HEK293T (cell line): ENCODE measurements around the gene PRPSAP1.
"Not testable (repeated sequence)": the region's sequence is repeated elsewhere in the genome, so short reads cannot be mapped to it uniquely, and the experiment has no call there.

Experiments
- CTCF ChIA-PET: fragments of 350-600 bp; formaldehyde crosslinking; extraction: SDS; loops from one replicate; lab custom pipeline; 2021; ENCODE audit warnings: antibody characterized with exemption, inconsistent platforms; lab: Yijun Ruan, JAX
- POLR2A ChIA-PET: fragments of 350-600 bp; formaldehyde crosslinking; extraction: SDS; loops from one replicate; lab custom pipeline; 2020; ENCODE audit warnings: antibody characterized with exemption, inconsistent platforms; lab: Yijun Ruan, JAX
- DNase-seq: peaks from one replicate; pipeline ENCODE4 v3.0.0; 2012; ENCODE audit warnings: mixed read lengths; ENCODE audit errors: extremely low spot score
- ARNT ChIP-seq: fragments of 450-650 bp; IDR thresholded peaks from 2 replicates; pipeline ENCODE4 v1.6.1; 2017; ENCODE audit warnings: mild to moderate bottlenecking
- BHLHE40 ChIP-seq: fragments of 450-650 bp; IDR thresholded peaks from 2 replicates; pipeline ENCODE4 v1.6.1; 2016; ENCODE audit warnings: mild to moderate bottlenecking, moderate library complexity, borderline replicate concordance
- CTBP1 ChIP-seq: fragments of 450-650 bp; IDR thresholded peaks from 2 replicates; pipeline ENCODE4 v1.6.1; 2016; ENCODE audit warnings: borderline replicate concordance
- ELF4 ChIP-seq: fragments of 450-650 bp; IDR thresholded peaks from 2 replicates; pipeline ENCODE4 v1.6.1; 2017; ENCODE audit warnings: antibody characterized with exemption
- FOXA1 ChIP-seq: fragments of 450-650 bp; IDR thresholded peaks from 2 replicates; pipeline ENCODE4 v1.6.1; 2016; ENCODE audit warnings: mild to moderate bottlenecking
- FOXK2 ChIP-seq: fragments of 450-650 bp; IDR thresholded peaks from 2 replicates; pipeline ENCODE4 v1.6.1; 2016; ENCODE audit warnings: mild to moderate bottlenecking
- FOXM1 ChIP-seq: fragments of 450-650 bp; IDR thresholded peaks from 2 replicates; pipeline ENCODE4 v1.6.1; 2017; ENCODE audit warnings: mild to moderate bottlenecking, borderline replicate concordance
- HDGF ChIP-seq: fragments of 450-650 bp; IDR thresholded peaks from 2 replicates; pipeline ENCODE4 v1.6.1; 2017; ENCODE audit warnings: antibody characterized with exemption, borderline replicate concordance
- L3MBTL2 ChIP-seq: fragments of 450-650 bp; conservative IDR thresholded peaks from 2 replicates; pipeline ENCODE4 v1.6.1; 2016; ENCODE audit warnings: mild to moderate bottlenecking
- LEF1 ChIP-seq: fragments of 450-650 bp; IDR thresholded peaks from 2 replicates; pipeline ENCODE4 v1.6.1; 2017; ENCODE audit warnings: mild to moderate bottlenecking, borderline replicate concordance
- NFRKB ChIP-seq: fragments of 450-650 bp; IDR thresholded peaks from 2 replicates; pipeline ENCODE4 v1.6.1; 2016; ENCODE audit warnings: mild to moderate bottlenecking, moderate library complexity
- PKNOX1 ChIP-seq: fragments of 450-650 bp; IDR thresholded peaks from 2 replicates; pipeline ENCODE4 v1.6.1; 2016
- SP1 ChIP-seq: fragments of 450-650 bp; IDR thresholded peaks from 2 replicates; pipeline ENCODE4 v1.6.1; 2017
- SUZ12 ChIP-seq: fragments of 450-650 bp; IDR thresholded peaks from 2 replicates; pipeline ENCODE4 v1.6.1; 2016; ENCODE audit warnings: mild to moderate bottlenecking
- TARDBP ChIP-seq: fragments of 450-650 bp; IDR thresholded peaks from 2 replicates; pipeline ENCODE4 v1.6.1; 2016
- ZNF384 ChIP-seq: fragments of 450-650 bp; IDR thresholded peaks from 2 replicates; pipeline ENCODE4 v1.6.1; 2016

Gene PRPSAP1

GRCh38 chr17:76354747-76355310 is 1.1 kb upstream of the PRPSAP1 start:
- no peak for DNase-seq
- POLR2A ChIA-PET = interaction anchor here (1.0 to 4.1 kb wide), 6 partner anchors 9 to 43 kb away, joined by 3 to 58 read pairs (median 14); partner anchors contain the start of gene SPHK1
- CTCF ChIA-PET = no interaction called here
- TF ChIP-seq BHLHE40 (no peak), ZNF384 (peak; percentile 65; the same call in 1 of the 2 replicates)

GRCh38 chr17:76354317-76354729 is 607 bp upstream of the PRPSAP1 start:
- DNase-seq = no peak
- ChIA-PET CTCF (interaction anchor here (0.5 to 2.7 kb wide), 4 partner anchors 11 to 385 kb away, joined by 3 to 10 read pairs (median 4); no protein-coding TSS in a partner anchor), POLR2A (interaction anchor here (0.6 to 4.1 kb wide), 20 partner anchors 9 to 377 kb away, joined by 3 to 58 read pairs (median 4); partner anchors contain the start of genes SPHK1 and UBE2O)
- peak; percentile 45; the same call in 1 of the 2 replicates for TF ChIP-seq L3MBTL2
- TF ChIP-seq ELF4 = no peak

DNA sequence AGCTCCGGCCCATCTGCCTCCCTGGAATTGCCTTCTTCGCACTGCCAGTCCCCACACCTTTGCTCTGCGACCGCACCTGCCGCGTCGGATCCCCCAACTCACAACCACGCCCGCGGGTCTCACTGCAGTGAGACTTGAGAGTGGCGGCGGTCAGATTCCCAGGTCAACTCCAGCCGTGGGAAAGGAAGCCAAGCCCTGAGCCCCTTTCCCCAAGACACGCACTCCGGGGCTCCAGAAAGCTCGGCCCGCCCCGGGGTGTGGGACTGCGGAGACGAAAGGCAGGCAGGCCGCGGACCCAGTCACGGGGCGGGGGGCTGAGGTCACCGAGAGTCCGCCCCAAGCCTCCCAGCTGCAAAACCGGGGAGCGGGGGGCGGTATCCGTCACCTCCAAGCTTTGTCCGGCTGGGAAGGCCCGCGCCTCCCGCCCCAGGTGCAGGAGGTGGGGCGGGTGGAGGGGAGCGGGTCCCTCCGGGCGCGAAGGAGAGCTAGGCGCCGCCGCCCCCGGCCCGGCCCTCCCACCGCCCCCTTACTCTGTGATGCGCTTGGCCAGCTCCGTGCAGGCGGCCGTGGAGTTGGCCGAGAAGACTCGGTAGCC is 615 bp downstream of the PRPSAP1 start:
- POLR2A ChIA-PET = interaction anchor here (0.9 to 4.1 kb wide), 17 partner anchors 8 to 205 kb away, joined by 3 to 58 read pairs (median 4); partner anchors contain the start of genes SPHK1 and UBE2O
- no peak for DNase-seq
- TF ChIP-seq CTBP1 (no peak), L3MBTL2 (no peak), PKNOX1 (no peak), TARDBP (no peak), SUZ12 (no peak), ARNT (no peak), FOXM1 (no peak), HDGF (no peak), FOXA1 (no peak), ZNF384 (no peak), LEF1 (no peak)
- CTCF ChIA-PET = interaction anchor here (1.0 to 2.7 kb wide), 5 partner anchors 12 to 105 kb away, joined by 3 to 10 read pairs (median 4); no protein-coding TSS in a partner anchor

- ChIA-PET CTCF (interaction anchor here (0.6 to 2.7 kb wide), 7 partner anchors 12 to 107 kb away, joined by 3 to 10 read pairs (median 4); no protein-coding TSS in a partner anchor), POLR2A (interaction anchor here (1.5 to 4.1 kb wide), 4 partner anchors 12 to 155 kb away, joined by 5 to 58 read pairs (median 34); partner anchors contain the start of gene SPHK1)
- DNase-seq = no peak
- TF ChIP-seq ZNF384 (no peak), BHLHE40 (no peak), HDGF (no peak), ELF4 (no peak), LEF1 (no peak), TARDBP (no peak), PKNOX1 (no peak), ARNT (no peak), FOXA1 (no peak), SUZ12 (no peak), L3MBTL2 (no peak), FOXM1 (no peak), CTBP1 (no peak), NFRKB (no peak), FOXK2 (no peak)
These were observed 2.1 kb downstream of the PRPSAP1 start for GRCh38 chr17:76351526-76352071.

DNA sequence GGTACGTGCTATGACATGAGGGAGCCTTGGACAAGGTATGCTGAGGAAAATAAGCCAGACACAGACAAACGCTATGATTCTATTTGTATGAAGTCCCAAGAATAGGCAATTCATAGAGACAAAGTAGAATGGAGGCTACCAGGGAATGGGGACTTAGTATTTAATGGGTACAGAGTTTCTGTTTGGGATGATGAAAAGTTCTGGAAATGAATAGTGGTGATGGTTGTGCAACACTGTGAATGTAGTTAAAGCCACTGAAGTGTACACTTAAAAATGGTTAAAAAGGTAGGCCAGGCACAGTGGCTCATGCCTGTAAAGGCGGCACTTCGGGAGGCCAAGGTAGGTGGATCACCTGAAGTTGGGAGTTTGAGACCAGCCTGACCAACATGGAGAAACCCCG is 3.3 kb downstream of the PRPSAP1 start:
- DNase-seq = no peak
- ChIA-PET CTCF (no interaction called here), POLR2A (no interaction called here)
- TF ChIP-seq FOXK2 (no peak), ZNF384 (no peak), LEF1 (no peak), FOXA1 (no peak), SP1 (no peak), HDGF (no peak), FOXM1 (no peak), TARDBP (no peak), L3MBTL2 (no peak), ARNT (no peak), ELF4 (no peak)

GRCh38 chr17:76346936-76347335 is 6.8 kb downstream of the PRPSAP1 start:
- POLR2A ChIA-PET, CTCF ChIA-PET, DNase-seq: not testable (repeated sequence)

DNA sequence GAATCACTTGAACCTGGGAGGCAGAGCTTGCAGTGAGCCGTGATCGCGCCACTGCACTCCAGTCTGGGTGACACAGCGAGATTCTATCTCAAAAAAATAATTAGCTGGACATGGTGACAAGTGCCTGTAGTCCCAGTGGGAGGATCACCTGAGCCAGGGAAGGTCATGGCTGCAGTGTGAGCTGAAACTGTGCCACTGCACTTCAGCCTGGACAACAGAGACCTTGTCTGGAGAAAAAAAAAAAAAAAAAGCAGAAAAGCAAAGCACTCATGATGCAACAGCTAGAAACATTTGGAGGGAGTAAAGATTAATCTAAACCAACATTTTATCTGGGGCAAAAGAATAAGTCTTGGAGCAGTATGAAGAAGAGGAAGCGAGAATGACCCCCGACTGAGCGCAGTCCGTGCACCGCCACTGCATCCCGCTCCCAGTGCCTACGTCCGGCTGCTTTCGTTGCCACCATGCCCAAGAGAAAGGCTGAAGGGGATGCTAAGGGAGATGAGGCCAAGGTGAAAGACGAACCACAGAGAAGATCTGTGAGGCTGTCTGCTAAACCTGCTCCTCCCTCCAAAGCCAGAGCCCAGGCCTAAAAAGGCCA is 8.2 kb downstream of the PRPSAP1 start:
- TF ChIP-seq BHLHE40 (no peak), LEF1 (no peak), ZNF384 (peak; percentile 46; the same call in 1 of the 2 replicates), SP1 (no peak)
- CTCF ChIA-PET = interaction anchor here (1.6 kb wide), 1 partner anchor 40 kb away, joined by 4 read pairs; no protein-coding TSS in a partner anchor
- DNase-seq = no peak
- POLR2A ChIA-PET = interaction anchor here (0.6 kb wide), 1 partner anchor 8 kb away, joined by 3 read pairs; the partner anchor contains the start of gene PRPSAP1
